HCT116 (cell line): ENCODE data around the gene CFAP161. TPM values are rescaled to one million over a fixed set of nuclear protein-coding genes. Genes with fewer than 3 reads are reported as not detected.

Experiments
- ATAC-seq: fragments of 200-7000 bp; cut with Tn5 transposase; 2 replicates; pipeline ENCODE4 v1.9.1; 2020; ENCODE audit warnings: mild to moderate bottlenecking, moderate library complexity
- BruUV-seq: library from RNA; stranded (reverse); fragments of 400-500 nt; replicated peaks from 2 replicates; lab custom pipeline; 2021; lab: Mats Ljungman, UMichigan
- CTCF ChIA-PET: fragments of 300-600 bp; sonication (Branson Sonifier 250); formaldehyde crosslinking; loops from one replicate; lab custom pipeline; 2021; ENCODE audit warnings: antibody characterized with exemption; lab: Charles Lee
- POLR2A ChIA-PET: fragments of 300-600, 350-600 bp; sonication (Branson Sonifier 250); formaldehyde crosslinking; loops from one replicate; lab custom pipeline; 2021; ENCODE audit warnings: antibody characterized with exemption; lab: Charles Lee
- RAD21 ChIA-PET, 2 experiments: fragments of 300-600 bp; sonication (Branson Sonifier 250); formaldehyde crosslinking; loops; one replicate each; lab custom pipeline; 2023; ENCODE audit warnings: low total read pairs in 2 of 2; ENCODE audit not compliant: uncharacterized antibody in 2 of 2, unreplicated experiment in 2 of 2, low non-redundant PET in 1 of 2; lab: Charles Lee
- DNase-seq: peaks from one replicate; pipeline ENCODE4 v3.0.0-alpha.2; 2010; ENCODE audit warnings: low read depth, low spot score
- H2AFZ ChIP-seq: fragments of 200-600 bp; shearing (Covaris generic), sonication (generic); 2 replicates; pipeline ENCODE4 v1.6.1; 2017; ENCODE audit warnings: low read depth, mixed run types, mixed read lengths, antibody characterized with exemption, low read length; ENCODE audit not compliant: poor library complexity, severe bottlenecking
- H3K27ac ChIP-seq: 2 replicates; pipeline ENCODE4 v1.5.1; 2012; ENCODE audit warnings: low read depth, low read length
- H3K27me3 ChIP-seq: fragments of 200-600 bp; sonication (generic); 2 replicates; pipeline ENCODE4 v1.6.1; 2016; ENCODE audit warnings: mixed run types, low read length, mixed read lengths; ENCODE audit not compliant: insufficient read depth
- H3K36me3 ChIP-seq, 2 experiments: fragments of 200-500 bp in 1 of 2; fragments of 200-600 bp in 1 of 2; sonication (Bioruptor generic) in 1 of 2; sonication (generic) in 1 of 2; 2 replicates each; pipeline versions ENCODE4 v1.5.1 to v1.6.1; 2014 to 2016; ENCODE audit warnings: low read length in 2 of 2, inconsistent platforms in 1 of 2, mixed read lengths in 1 of 2, mixed run types in 1 of 2; ENCODE audit not compliant: insufficient read depth in 2 of 2, control insufficient read depth in 1 of 2
- H3K4me1 ChIP-seq, 2 experiments: fragments of 200-600 bp in 1 of 2; sonication (generic) in 1 of 2; 2 replicates each; pipeline versions ENCODE4 v1.5.1 to v1.6.1; 2012 to 2017; ENCODE audit warnings: low read length in 2 of 2, inconsistent platforms in 1 of 2, mild to moderate bottlenecking in 1 of 2, mixed read lengths in 1 of 2, mixed run types in 1 of 2, moderate library complexity in 1 of 2; ENCODE audit not compliant: insufficient read depth in 2 of 2, control insufficient read depth in 1 of 2
- H3K4me2 ChIP-seq: fragments of 200-600 bp; sonication (generic); 2 replicates; pipeline ENCODE4 v1.6.1; 2017; ENCODE audit warnings: mixed run types, low read length, mixed read lengths
- H3K4me3 ChIP-seq, 2 experiments: fragments of 200-600 bp in 1 of 2; sonication (generic) in 1 of 2; replicated peaks in 1 of 2; 2 replicates each; pipeline ENCODE4 v1.5.1; 2011 to 2016; ENCODE audit warnings: low read length in 2 of 2, control low read depth in 1 of 2, low read depth in 1 of 2, mild to moderate bottlenecking in 1 of 2, mixed read lengths in 1 of 2, mixed run types in 1 of 2
- H3K79me2 ChIP-seq: fragments of 200-600 bp; sonication (generic); 2 replicates; pipeline ENCODE4 v1.6.1; 2017; ENCODE audit warnings: mild to moderate bottlenecking, mixed run types, low read length, moderate library complexity, mixed read lengths; ENCODE audit not compliant: insufficient read depth
- H3K9ac ChIP-seq: fragments of 200-600 bp; sonication (generic); 2 replicates; pipeline ENCODE4 v1.6.1; 2016; ENCODE audit warnings: low read length, mixed read lengths
- H3K9me2 ChIP-seq: fragments of 200-600 bp; sonication (generic), shearing (Covaris generic); 2 replicates; pipeline ENCODE4 v1.6.1; 2017; ENCODE audit warnings: mixed run types, mild to moderate bottlenecking, moderate library complexity; ENCODE audit not compliant: insufficient read depth
- H3K9me3 ChIP-seq, 2 experiments: fragments of 200-500 bp in 1 of 2; fragments of 200-600 bp in 1 of 2; sonication (Bioruptor generic) in 1 of 2; sonication (generic) in 1 of 2; 2 replicates each; pipeline ENCODE4 v1.6.1; 2014 to 2017; ENCODE audit warnings: low read length in 2 of 2, mixed read lengths in 2 of 2, inconsistent platforms in 1 of 2, low read depth in 1 of 2, mild to moderate bottlenecking in 1 of 2, mixed run types in 1 of 2, moderate library complexity in 1 of 2; ENCODE audit not compliant: control insufficient read depth in 1 of 2, insufficient read depth in 1 of 2
- H4K20me1 ChIP-seq: fragments of 200-600 bp; sonication (generic), shearing (Covaris generic); 2 replicates; pipeline ENCODE4 v1.6.1; 2017; ENCODE audit warnings: mixed run types, mild to moderate bottlenecking, moderate library complexity; ENCODE audit not compliant: insufficient read depth
- CTCF ChIP-seq, 3 experiments: fragments of 200-600 bp in 1 of 3; sonication (generic) in 1 of 3; IDR thresholded peaks in 2 of 3; conservative IDR thresholded peaks in 1 of 3; 2 replicates each; pipeline ENCODE4 v1.5.1; 2012 to 2017; ENCODE audit warnings: low read depth in 2 of 3, low read length in 2 of 3, antibody characterized with exemption in 1 of 3, borderline replicate concordance in 1 of 3, control low read depth in 1 of 3, mild to moderate bottlenecking in 1 of 3, mixed read lengths in 1 of 3, mixed run types in 1 of 3, moderate library complexity in 1 of 3; ENCODE audit not compliant: insufficient read depth in 1 of 3
- EGR1 ChIP-seq: IDR thresholded peaks from 2 replicates; pipeline ENCODE4 v1.6.1; 2012; ENCODE audit warnings: low read depth
- RAD21 ChIP-seq: IDR thresholded peaks from 2 replicates; pipeline ENCODE4 v1.6.1; 2012; ENCODE audit warnings: low read depth, mild to moderate bottlenecking
- SP1 ChIP-seq: IDR thresholded peaks from 2 replicates; pipeline ENCODE4 v1.6.1; 2012; ENCODE audit warnings: low read depth
- intact Hi-C: fragments of 100-400 bp; cut with micrococcal nuclease; formaldehyde crosslinking; loops from 2 replicates; pipeline ENCODE4 v1.10.0; 2022
- total RNA-seq: library from RNA; stranded (reverse); gene quantifications from one replicate; pipeline ENCODE4 v1.2.1, GENCODE V29; 2021; ENCODE audit not compliant: unreplicated experiment
- TF ChIP-seq, protein P1 (sequence below): IDR thresholded peaks from 2 replicates; pipeline ENCODE4 v1.6.1; 2012; ENCODE audit warnings: low read depth

Gene CFAP161
- total RNA-seq, 1 experiment from 2014 or later: 0.15 TPM

- TF ChIP-seq, protein P1, sequence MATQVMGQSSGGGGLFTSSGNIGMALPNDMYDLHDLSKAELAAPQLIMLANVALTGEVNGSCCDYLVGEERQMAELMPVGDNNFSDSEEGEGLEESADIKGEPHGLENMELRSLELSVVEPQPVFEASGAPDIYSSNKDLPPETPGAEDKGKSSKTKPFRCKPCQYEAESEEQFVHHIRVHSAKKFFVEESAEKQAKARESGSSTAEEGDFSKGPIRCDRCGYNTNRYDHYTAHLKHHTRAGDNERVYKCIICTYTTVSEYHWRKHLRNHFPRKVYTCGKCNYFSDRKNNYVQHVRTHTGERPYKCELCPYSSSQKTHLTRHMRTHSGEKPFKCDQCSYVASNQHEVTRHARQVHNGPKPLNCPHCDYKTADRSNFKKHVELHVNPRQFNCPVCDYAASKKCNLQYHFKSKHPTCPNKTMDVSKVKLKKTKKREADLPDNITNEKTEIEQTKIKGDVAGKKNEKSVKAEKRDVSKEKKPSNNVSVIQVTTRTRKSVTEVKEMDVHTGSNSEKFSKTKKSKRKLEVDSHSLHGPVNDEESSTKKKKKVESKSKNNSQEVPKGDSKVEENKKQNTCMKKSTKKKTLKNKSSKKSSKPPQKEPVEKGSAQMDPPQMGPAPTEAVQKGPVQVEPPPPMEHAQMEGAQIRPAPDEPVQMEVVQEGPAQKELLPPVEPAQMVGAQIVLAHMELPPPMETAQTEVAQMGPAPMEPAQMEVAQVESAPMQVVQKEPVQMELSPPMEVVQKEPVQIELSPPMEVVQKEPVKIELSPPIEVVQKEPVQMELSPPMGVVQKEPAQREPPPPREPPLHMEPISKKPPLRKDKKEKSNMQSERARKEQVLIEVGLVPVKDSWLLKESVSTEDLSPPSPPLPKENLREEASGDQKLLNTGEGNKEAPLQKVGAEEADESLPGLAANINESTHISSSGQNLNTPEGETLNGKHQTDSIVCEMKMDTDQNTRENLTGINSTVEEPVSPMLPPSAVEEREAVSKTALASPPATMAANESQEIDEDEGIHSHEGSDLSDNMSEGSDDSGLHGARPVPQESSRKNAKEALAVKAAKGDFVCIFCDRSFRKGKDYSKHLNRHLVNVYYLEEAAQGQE: no peak
- TF ChIP-seq, all 23 proteins: peak for 0
Measured at GRCh38 chr15:81161851-81162250, 27.8 kb downstream of the CFAP161 start (continued).

DNA sequence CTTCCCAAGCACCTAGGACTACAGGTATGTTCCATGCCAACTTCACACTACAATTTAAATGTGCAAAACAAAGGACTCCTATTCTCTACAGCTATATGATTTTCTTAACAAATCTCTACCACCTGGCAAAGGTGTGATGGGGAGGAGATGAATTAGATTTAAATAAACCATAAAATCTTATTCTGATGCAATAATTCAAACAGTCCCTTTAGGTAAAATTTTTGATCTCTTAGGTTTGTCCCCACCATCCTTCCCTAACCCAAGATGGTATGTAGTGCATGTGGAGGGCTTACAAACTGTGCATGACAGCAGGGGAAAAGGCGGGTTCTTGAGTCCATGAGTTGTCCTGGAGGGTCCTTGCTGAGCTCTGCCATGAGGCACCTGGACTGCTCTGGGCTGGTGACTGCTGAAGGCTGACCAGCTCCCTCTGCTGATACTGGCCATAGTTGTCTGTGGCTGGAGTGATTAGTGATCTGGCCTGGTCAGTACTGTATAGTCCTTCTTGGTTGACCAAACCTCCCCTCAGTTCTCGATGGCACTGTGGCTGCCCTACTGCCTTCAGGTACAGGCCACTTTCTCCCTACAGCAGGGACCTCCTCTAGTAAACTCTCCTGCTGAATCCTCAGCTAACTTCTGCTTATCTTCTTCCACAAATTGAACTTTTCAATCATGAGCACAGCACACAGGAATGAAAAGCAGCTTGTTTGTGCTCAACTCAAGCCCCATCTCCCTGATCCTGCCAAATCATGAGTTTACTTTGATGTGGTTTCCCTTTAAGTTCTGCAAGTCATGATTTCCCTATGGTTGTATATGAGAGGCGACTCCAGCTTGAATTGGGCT, 30.1 kb downstream of the CFAP161 start:
- Histone ChIP-seq H3K4me3 (no peak overlapping the region), H3K4me1 (no peaks in the 10 kb centered on the region), H4K20me1 (no peaks in the 10 kb centered on the region), H3K27me3 (peaks cover 3% of the 10 kb centered on the region; the same call in 1 of the 2 replicates), H2AFZ (no peak overlapping the region), H3K4me2 (no peak overlapping the region), H3K9me3 (no peaks in the 10 kb centered on the region), H3K79me2 (no peaks in the 10 kb centered on the region), H3K9me2 (no peaks in the 10 kb centered on the region), H3K36me3 (no peaks in the 10 kb centered on the region), H3K9ac (no peak overlapping the region), H3K27ac (no peak overlapping the region)
- ATAC-seq (peak; percentile 73), DNase-seq (no peak)
- CTCF ChIA-PET: interaction anchor here (1.0 to 3.8 kb wide), 3 partner anchors 9 to 102 kb away, joined by 3 to 19 read pairs (median 9); no protein-coding TSS in a partner anchor
- RAD21 ChIA-PET: no interaction called here
- no TSS peak for BruUV-seq
- POLR2A ChIA-PET: interaction anchor here (0.8 kb wide), 1 partner anchor 9 kb away, joined by 4 read pairs; no protein-coding TSS in a partner anchor
- TF ChIP-seq EGR1: no peak
- TF ChIP-seq CTCF (IDR thresholded peaks at IDR 0.05 in 2 of 3, conservative IDR thresholded peaks at IDR 0.05 in 1 of 3; ENCODE audit: borderline replicate concordance in 1 of 3, insufficient read depth in 1 of 3, low read depth in 2 of 3, low read length in 2 of 3): no peak; a peak in 1 of 6 replicates
- TF ChIP-seq SP1: no peak
- TF ChIP-seq RAD21: 0 out of 2 replicates have a peak, but pooled peaks have one; percentile 16
- intact Hi-C loops: no loop called here
